HepG2 (cell line): ENCODE measurements around the gene HRH2. TPM values are rescaled to one million over a fixed set of nuclear protein-coding genes. Genes with fewer than 3 reads are reported as not detected.

Experiments used
- ATAC-seq: fragments of 200-7000 bp; cut with Tn5 transposase; 3 replicates; pipeline ENCODE4 v1.9.1; 2020; ENCODE audit warnings: mild to moderate bottlenecking, moderate library complexity
- BruUV-seq: library from RNA; stranded (reverse); fragments of 400-500 nt; replicated peaks from 2 replicates; lab custom pipeline; 2021; lab: Mats Ljungman, UMichigan
- CTCF ChIA-PET: fragments of 300-600 bp; formaldehyde crosslinking; extraction: SDS; loops from one replicate; lab custom pipeline; 2021; ENCODE audit warnings: low total read pairs, inconsistent platforms, low intra/inter-chr PET ratio; lab: Yijun Ruan, JAX
- POLR2A ChIA-PET: fragments of 350-600 bp; sonication (Branson Sonifier 250); formaldehyde crosslinking; loops from one replicate; lab custom pipeline; 2020; ENCODE audit warnings: antibody characterized with exemption, inconsistent platforms; lab: Yijun Ruan, JAX
- DNase-seq: peaks from one replicate; pipeline ENCODE4 v3.0.0-alpha.2; 2015; ENCODE audit warnings: low spot score
- FAIRE-seq: peaks from 3 replicates; lab custom pipeline; 2011; peaks lifted over from hg19 to GRCh38; lab: Jason Lieb, UNC
- H2AFZ ChIP-seq: one replicate; pipeline ENCODE4 v1.6.1; 2011; ENCODE audit warnings: low read length, inconsistent platforms
- H3K27ac ChIP-seq: fragments of 300-600 bp; 3 replicates; pipeline ENCODE4 v1.8.0; 2011; ENCODE audit warnings: mixed run types, mild to moderate bottlenecking, mixed read lengths, low read length, inconsistent platforms; ENCODE audit not compliant: insufficient read depth; ENCODE audit errors: extremely low read length
- H3K27me3 ChIP-seq, 2 experiments: fragments of 200-600 bp in 1 of 2; 2 replicates in 1 of 2; 3 replicates in 1 of 2; pipeline versions ENCODE4 v1.6.0 to v1.8.0; 2011; ENCODE audit warnings: low read length in 2 of 2, mild to moderate bottlenecking in 2 of 2, moderate library complexity in 2 of 2, inconsistent platforms in 1 of 2; ENCODE audit not compliant: insufficient read depth in 2 of 2, control insufficient read depth in 1 of 2
- H3K36me3 ChIP-seq, 2 experiments: fragments of 200-600 bp in 1 of 2; replicated peaks in 1 of 2; 2 replicates in 1 of 2; 3 replicates in 1 of 2; pipeline versions ENCODE4 v1.5.1 to v1.8.0; 2011; ENCODE audit warnings: low read length in 2 of 2, inconsistent platforms in 1 of 2; ENCODE audit not compliant: insufficient read depth in 2 of 2, control insufficient read depth in 1 of 2
- H3K4me1 ChIP-seq: 2 replicates; pipeline ENCODE4 v1.5.1; 2012; ENCODE audit warnings: low read length, inconsistent platforms; ENCODE audit not compliant: insufficient read depth
- H3K4me2 ChIP-seq: 2 replicates; pipeline ENCODE4 v1.6.0; 2011; ENCODE audit warnings: low read depth, low read length, inconsistent platforms
- H3K4me3 ChIP-seq, 3 experiments: fragments of 200-600 bp in 1 of 3; sonication (generic), shearing (Covaris generic) in 1 of 3; replicated peaks in 1 of 3; 2 replicates each; pipeline ENCODE4 v1.5.1; 2011 to 2016; ENCODE audit warnings: low read length in 3 of 3, inconsistent platforms in 2 of 3, low read depth in 2 of 3, mild to moderate bottlenecking in 2 of 3, control low read depth in 1 of 3, mixed read lengths in 1 of 3; ENCODE audit not compliant: insufficient read depth in 1 of 3
- H3K79me2 ChIP-seq: one replicate; pipeline ENCODE4 v1.6.1; 2011; ENCODE audit warnings: low read length, inconsistent platforms; ENCODE audit not compliant: insufficient read depth
- H3K9ac ChIP-seq: 2 replicates; pipeline ENCODE4 v1.6.0; 2011; ENCODE audit warnings: mild to moderate bottlenecking, low read depth, low read length, inconsistent platforms; ENCODE audit not compliant: insufficient read depth
- H3K9me3 ChIP-seq: 2 replicates; pipeline ENCODE4 v1.5.1; 2012; ENCODE audit warnings: mild to moderate bottlenecking, low read length
- H4K20me1 ChIP-seq: 2 replicates; pipeline ENCODE4 v1.6.0; 2011; ENCODE audit warnings: inconsistent platforms, mild to moderate bottlenecking, low read length, moderate library complexity; ENCODE audit not compliant: insufficient read depth
- ARNT ChIP-seq: fragments of 450-650 bp; IDR thresholded peaks from 2 replicates; pipeline ENCODE4 v1.6.1; 2017
- CHD2 ChIP-seq: IDR thresholded peaks from 2 replicates; pipeline ENCODE4 v1.6.1; 2011; ENCODE audit warnings: low read depth, low read length, improper control_type of control experiment
- EHMT2 ChIP-seq: fragments of 200-600 bp; sonication (generic); IDR thresholded peaks from 2 replicates; pipeline ENCODE4 v1.7.0; 2017; ENCODE audit warnings: antibody characterized with exemption, low read depth, low read length, borderline replicate concordance
- IRF2 ChIP-seq: IDR thresholded peaks from 2 replicates; pipeline ENCODE4 v1.6.1; 2018; ENCODE audit warnings: missing genetic modification reagents, missing compliant biosample characterization
- NFE2L1 ChIP-seq: sonication (generic); formaldehyde crosslinking; IDR thresholded peaks from 2 replicates; pipeline ENCODE4 v1.4.0; 2020; ENCODE audit warnings: missing genetic modification reagents, mild to moderate bottlenecking, borderline replicate concordance
- RNF2 ChIP-seq: fragments of 450-650 bp; conservative IDR thresholded peaks from 2 replicates; pipeline ENCODE4 v1.6.1; 2016; ENCODE audit warnings: low read depth
- SALL2 ChIP-seq: sonication (generic); formaldehyde crosslinking; IDR thresholded peaks from 2 replicates; pipeline ENCODE4 v1.8.1; 2023; ENCODE audit warnings: mild to moderate bottlenecking, missing genetic modification reagents, inconsistent platforms
- SMAD9 ChIP-seq: sonication (generic); formaldehyde crosslinking; IDR thresholded peaks from 2 replicates; pipeline ENCODE4 v1.5.1; 2020; ENCODE audit warnings: mild to moderate bottlenecking, missing genetic modification reagents
- SMC3 ChIP-seq: IDR thresholded peaks from 2 replicates; pipeline ENCODE4 v1.6.1; 2011; ENCODE audit warnings: low read length, improper control_type of control experiment
- SOX13 ChIP-seq, 3 experiments: fragments of 450-650 bp in 1 of 3; sonication (generic) in 1 of 3; formaldehyde crosslinking in 1 of 3; IDR thresholded peaks in 2 of 3; conservative IDR thresholded peaks in 1 of 3; 2 replicates each; pipeline versions ENCODE4 v1.5.0 to v1.6.1; 2016 to 2020; ENCODE audit warnings: antibody characterized with exemption in 1 of 3, mild to moderate bottlenecking in 1 of 3, missing compliant biosample characterization in 1 of 3, missing genetic modification reagents in 1 of 3, moderate library complexity in 1 of 3
- TBL1XR1 ChIP-seq: fragments of 150-350 bp; IDR thresholded peaks from 2 replicates; pipeline ENCODE4 v1.6.1; 2014; ENCODE audit warnings: borderline replicate concordance, low read length; ENCODE audit not compliant: partially characterized antibody
- TFAP4 ChIP-seq: sonication (generic); IDR thresholded peaks from 2 replicates; pipeline ENCODE4 v1.6.1; 2016; ENCODE audit warnings: low read depth, borderline replicate concordance
- ZFP36 ChIP-seq: fragments of 150-350 bp; IDR thresholded peaks from 2 replicates; pipeline ENCODE4 v1.6.1; 2018; ENCODE audit warnings: borderline replicate concordance, low read length, low read depth; ENCODE audit not compliant: partially characterized antibody
- ZNF260 ChIP-seq: sonication (generic); formaldehyde crosslinking; IDR thresholded peaks from 2 replicates; pipeline ENCODE4 v1.4.0; 2020; ENCODE audit warnings: missing genetic modification reagents, low read depth, mild to moderate bottlenecking, borderline replicate concordance
- ZNF318 ChIP-seq: sonication (generic); formaldehyde crosslinking; IDR thresholded peaks from 2 replicates; pipeline ENCODE4 v1.4.0; 2020; ENCODE audit warnings: mild to moderate bottlenecking, missing genetic modification reagents
- ZNF331 ChIP-seq: sonication (generic); formaldehyde crosslinking; IDR thresholded peaks from 2 replicates; pipeline ENCODE4 v1.4.0; 2020; ENCODE audit warnings: missing genetic modification reagents
- ZNF563 ChIP-seq: sonication (generic); formaldehyde crosslinking; IDR thresholded peaks from 2 replicates; pipeline ENCODE4 v1.8.0; 2022; ENCODE audit warnings: mild to moderate bottlenecking, moderate library complexity, missing genetic modification reagents
- ZNF737 ChIP-seq: sonication (generic); formaldehyde crosslinking; IDR thresholded peaks from 2 replicates; pipeline ENCODE4 v1.5.0; 2020; ENCODE audit warnings: missing genetic modification reagents, mild to moderate bottlenecking, borderline replicate concordance
- WGBS: methylation state at CpG from one replicate; pipeline ENCODE4 v1.1.6; 2017; ENCODE audit warnings: low lambda C conversion rate; 5-methylcytosine and 5-hydroxymethylcytosine counted together
- in situ Hi-C: cut with HindIII; loops from 2 replicates; pipeline ENCODE4 v1.10.0; 2017; ENCODE audit warnings: low pct_unique_long_range_greater_than_20kb; ENCODE audit not compliant: extremely low pct_ligation_motif_present
- intact Hi-C: fragments of 100-400 bp; cut with micrococcal nuclease; formaldehyde crosslinking; loops from one replicate; pipeline ENCODE4 v1.10.0; 2022; ENCODE audit not compliant: unreplicated experiment
- polyA plus RNA-seq, 8 experiments: library from polyadenylated mRNA; depleted of rRNA in 3 of 8; stranded (reverse) in 7 of 8; unstranded in 1 of 8; fragments of >200 nt; fragmentation: Illumina TruSeq in 4 of 8; extraction: Trizol in 4 of 8; gene quantifications; 2 replicates each; pipeline versions ENCODE4 v1.2.1 to v1.2.3, GENCODE V29; 2011 to 2016; ENCODE audit warnings: low read depth in 4 of 8, missing spikeins in 1 of 8, mixed read lengths in 1 of 8; ENCODE audit not compliant: insufficient read depth in 1 of 8
- total RNA-seq, 5 experiments: library from RNA; depleted of rRNA; stranded (reverse); fragments of >200 nt; fragmentation: Illumina TruSeq; extraction: Trizol; gene quantifications; 2 replicates each; pipeline ENCODE4 v1.2.3, GENCODE V29; 2016; ENCODE audit warnings: low read depth in 1 of 5

Gene HRH2
- total and polyA plus RNA-seq, 2 of the 13 experiments (the other 11 are each of a cell fraction or from before 2014, with no cell fraction given), result not detected

GRCh38 chr5:175623088-175623487, 34.8 kb upstream of the HRH2 start:
- H3K4me1 ChIP-seq, result no peaks in the 10 kb centered on the region
- ChIA-PET POLR2A (no interaction called here), CTCF (no interaction called here)
- no TSS peak for BruUV-seq
- DNase-seq (no peak), FAIRE-seq (no peak), ATAC-seq (no peak)
- no peak overlapping the region for H3K4me3 ChIP-seq
- no peaks in the 10 kb centered on the region for H3K79me2 ChIP-seq
- 10% methylated on average over 7 of the region's 7 CpGs for WGBS
- intact Hi-C loops (no loop called here), in situ Hi-C loops (no loop called here)
- TF ChIP-seq RNF2, result no peak
- no peak for TF ChIP-seq ZNF331 (CRISPR knock-in tag)
- no peak for TF ChIP-seq ZNF563 (CRISPR knock-in tag)
- no peak for TF ChIP-seq CHD2
- no peak for TF ChIP-seq SALL2
- no peak for TF ChIP-seq SMC3
- no peak for TF ChIP-seq ZFP36
- TF ChIP-seq SMAD9 (CRISPR knock-in tag), result no peak
- TF ChIP-seq ZNF737 (CRISPR knock-in tag), result no peak
- TF ChIP-seq ARNT, result no peak
- TF ChIP-seq SOX13 (IDR thresholded peaks at IDR 0.05), result no peak
- no peak for TF ChIP-seq SOX13 (CRISPR knock-in tag; conservative IDR thresholded peaks at IDR 0.05 in 1 of 2, IDR thresholded peaks at IDR 0.05 in 1 of 2)
- no peak for TF ChIP-seq ZNF260 (CRISPR knock-in tag)
- TF ChIP-seq ZNF318, result no peak
- TF ChIP-seq EHMT2, result no peak
- TF ChIP-seq IRF2, result no peak
- no peak for TF ChIP-seq TBL1XR1
- TF ChIP-seq NFE2L1 (CRISPR knock-in tag), result no peak
- no peak for TF ChIP-seq TFAP4
- no peak overlapping the region for H3K4me2 ChIP-seq
- H3K27ac ChIP-seq, result no peak overlapping the region
- H3K36me3 ChIP-seq, result no peaks in the 10 kb centered on the region
- H4K20me1 ChIP-seq, result no peaks in the 10 kb centered on the region
- peaks cover 0 to 3% of the 10 kb centered on the region in 2 experiments; a peak in 3 of 5 replicates for H3K27me3 ChIP-seq
- no peak overlapping the region for H3K9ac ChIP-seq
- no peaks in the 10 kb centered on the region for H3K9me3 ChIP-seq
- no peak overlapping the region for H2AFZ ChIP-seq
